ENCODE results near the gene DLEC1.
"Not testable (repeated sequence)": the region's sequence is repeated elsewhere in the genome, so short reads cannot be mapped to it uniquely, and the experiment has no call there.

DLEC1 gene

DNA sequence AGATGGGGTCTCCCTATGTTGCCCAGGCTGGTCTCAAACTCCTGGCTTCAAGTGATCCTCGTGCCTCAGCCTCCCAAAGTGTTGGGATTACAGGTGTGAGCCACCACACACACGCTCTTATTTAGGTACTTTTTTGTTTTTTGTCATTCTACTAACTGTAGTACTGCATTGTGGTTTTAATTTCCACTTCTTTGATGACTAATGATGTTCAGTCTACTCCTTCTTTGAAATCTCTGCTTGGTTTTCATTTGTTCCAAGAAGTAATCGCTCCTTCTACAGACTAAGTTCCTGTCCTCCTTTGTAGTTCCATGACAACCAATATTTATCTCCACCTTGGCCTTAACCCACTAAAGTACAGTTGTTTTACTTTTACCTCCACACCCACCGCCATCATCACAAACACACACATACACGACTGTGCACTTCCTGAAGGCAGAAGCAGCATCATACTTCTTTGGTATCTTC is 529 bp upstream of the DLEC1 start:
- peak overlapping the region in 1 of 2 donors; percentile 22 for H3K9ac ChIP-seq (ENCODE audit: low read depth in 1 of 2, low read length in 2 of 2)
- H3K4me1 ChIP-seq (ENCODE audit: control insufficient read depth in 1 of 2, insufficient read depth in 2 of 2, low read length in 2 of 2): peaks cover 11 to 19% of the 10 kb centered on the region in 2 donors
- peak overlapping the region; percentile 60 to 79 for H3K4me3 ChIP-seq (ENCODE audit: low read depth in 1 of 2, low read length in 2 of 2)
- H3K27ac ChIP-seq (ENCODE audit: low read depth, low read length): no peak overlapping the region
- no peaks in the 10 kb centered on the region for H3K27me3 ChIP-seq (ENCODE audit: control insufficient read depth in 1 of 2, insufficient read depth in 2 of 2, low read length in 2 of 2)
- H3K9me3 ChIP-seq (ENCODE audit: control insufficient read depth in 1 of 2, low read length in 2 of 2): no peaks in the 10 kb centered on the region
- no peaks in the 10 kb centered on the region for H3K36me3 ChIP-seq (ENCODE audit: control insufficient read depth in 1 of 2, insufficient read depth in 2 of 2, low read length in 2 of 2)

DNA sequence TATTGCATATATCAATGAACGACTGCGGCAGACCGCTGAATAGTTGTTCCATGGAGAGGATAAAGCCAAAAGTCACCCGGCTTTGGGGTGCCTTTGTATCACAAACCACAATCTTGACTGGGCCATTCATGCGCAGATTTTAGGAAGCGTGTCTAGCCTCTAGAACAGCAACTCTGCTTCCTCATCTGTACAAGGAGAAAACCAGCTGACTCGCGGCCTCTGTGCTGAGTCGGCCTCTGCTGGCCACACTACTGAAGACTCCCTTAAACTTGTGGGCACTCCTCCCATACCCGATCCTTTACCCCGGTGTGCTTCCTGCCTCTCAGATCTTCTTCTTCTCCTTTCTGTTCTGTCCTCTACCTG is 872 bp downstream of the DLEC1 start:
- Histone ChIP-seq H3K27me3 (ENCODE audit: control insufficient read depth in 1 of 2, insufficient read depth in 2 of 2, low read length in 2 of 2) (no peaks in the 10 kb centered on the region), H3K9ac (ENCODE audit: low read depth in 1 of 2, low read length in 2 of 2) (peak overlapping the region; percentile 22 to 63), H3K27ac (ENCODE audit: low read depth, low read length) (no peak overlapping the region), H3K4me3 (ENCODE audit: low read depth in 1 of 2, low read length in 2 of 2) (peak overlapping the region; percentile 60 to 79), H3K4me1 (ENCODE audit: control insufficient read depth in 1 of 2, insufficient read depth in 2 of 2, low read length in 2 of 2) (peaks cover 11 to 19% of the 10 kb centered on the region in 2 donors), H3K36me3 (ENCODE audit: control insufficient read depth in 1 of 2, insufficient read depth in 2 of 2, low read length in 2 of 2) (no peaks in the 10 kb centered on the region), H3K9me3 (ENCODE audit: control insufficient read depth in 1 of 2, low read length in 2 of 2) (no peaks in the 10 kb centered on the region)

DNA sequence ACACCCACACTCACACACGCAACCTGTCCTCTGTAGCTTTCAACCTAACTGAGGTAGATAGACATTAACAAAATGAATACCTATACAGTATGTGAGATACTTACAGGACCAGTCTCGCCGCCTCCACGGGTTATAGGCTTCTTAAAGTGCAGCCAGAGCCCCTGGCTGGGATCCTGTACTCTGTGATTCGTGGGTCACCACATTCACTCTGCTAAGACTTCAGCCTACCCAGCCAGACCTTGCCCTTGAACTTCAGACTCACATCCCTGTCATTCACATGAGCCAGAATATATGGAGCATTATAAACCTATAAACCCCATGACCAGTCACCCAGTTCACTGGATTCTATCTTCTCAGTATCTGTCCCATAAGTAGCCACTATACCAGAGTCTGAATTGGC is 1.4 kb downstream of the DLEC1 start:
- Histone ChIP-seq H3K9me3 (ENCODE audit: control insufficient read depth in 1 of 2, low read length in 2 of 2) (no peaks in the 10 kb centered on the region), H3K9ac (ENCODE audit: low read depth in 1 of 2, low read length in 2 of 2) (peak overlapping the region; percentile 22 to 63), H3K36me3 (ENCODE audit: control insufficient read depth in 1 of 2, insufficient read depth in 2 of 2, low read length in 2 of 2) (no peaks in the 10 kb centered on the region), H3K4me1 (ENCODE audit: control insufficient read depth in 1 of 2, insufficient read depth in 2 of 2, low read length in 2 of 2) (peaks cover 11 to 19% of the 10 kb centered on the region in 2 donors), H3K27me3 (ENCODE audit: control insufficient read depth in 1 of 2, insufficient read depth in 2 of 2, low read length in 2 of 2) (no peaks in the 10 kb centered on the region), H3K27ac (ENCODE audit: low read depth, low read length) (no peak overlapping the region), H3K4me3 (ENCODE audit: low read depth in 1 of 2, low read length in 2 of 2) (peak overlapping the region; percentile 60 to 79)

DNA sequence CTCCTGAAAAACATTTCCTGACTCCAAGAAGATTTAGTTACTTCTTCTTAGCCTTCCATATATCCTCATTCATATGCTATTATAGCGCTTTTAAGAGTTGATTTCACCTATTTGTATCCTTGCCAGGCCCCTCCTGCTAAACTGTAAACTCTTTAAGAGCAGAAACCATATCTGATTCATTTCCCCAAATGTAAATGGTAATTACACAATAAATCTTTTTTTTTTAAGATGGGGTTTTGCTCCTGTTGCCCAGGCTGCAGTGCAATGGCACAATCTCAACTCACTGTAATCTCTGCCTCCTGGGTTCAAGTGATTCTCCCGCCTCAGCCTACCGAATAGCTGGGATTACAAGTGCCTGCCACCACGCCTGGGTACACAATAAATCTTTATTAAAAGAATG is 4.5 kb downstream of the DLEC1 start:
- Histone ChIP-seq H3K27me3 (ENCODE audit: control insufficient read depth in 1 of 2, insufficient read depth in 2 of 2, low read length in 2 of 2) (no peaks in the 10 kb centered on the region), H3K27ac (ENCODE audit: low read depth, low read length) (no peak overlapping the region), H3K36me3 (ENCODE audit: control insufficient read depth in 1 of 2, insufficient read depth in 2 of 2, low read length in 2 of 2) (no peaks in the 10 kb centered on the region), H3K4me3 (ENCODE audit: low read depth in 1 of 2, low read length in 2 of 2) (no peak overlapping the region), H3K4me1 (ENCODE audit: control insufficient read depth in 1 of 2, insufficient read depth in 2 of 2, low read length in 2 of 2) (peaks cover 11 to 19% of the 10 kb centered on the region in 2 donors), H3K9ac (ENCODE audit: low read depth in 1 of 2, low read length in 2 of 2) (no peak overlapping the region), H3K9me3 (ENCODE audit: control insufficient read depth in 1 of 2, low read length in 2 of 2) (no peaks in the 10 kb centered on the region)

DNA sequence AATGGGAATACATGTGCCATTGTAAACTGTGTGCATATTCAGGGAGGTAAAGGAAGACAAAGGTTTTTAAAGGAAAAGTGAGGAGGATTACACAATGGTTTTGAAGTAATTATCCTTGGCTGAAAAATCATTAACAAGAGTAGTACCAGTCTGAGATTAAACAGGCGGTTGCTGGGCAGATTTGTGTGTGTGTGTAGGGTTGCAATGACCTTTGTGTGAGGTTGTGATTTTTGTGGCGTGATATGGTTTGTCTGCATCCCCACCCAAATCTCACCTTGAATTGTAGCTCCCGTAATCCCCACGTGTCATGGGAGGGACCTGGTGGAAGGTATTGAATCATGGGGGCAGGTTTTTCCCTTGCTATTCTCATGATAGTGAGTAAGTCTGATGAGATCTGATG is 7.0 kb downstream of the DLEC1 start:
- Histone ChIP-seq H3K27me3 (ENCODE audit: control insufficient read depth in 1 of 2, insufficient read depth in 2 of 2, low read length in 2 of 2) (no peaks in the 10 kb centered on the region), H3K9ac (ENCODE audit: low read depth in 1 of 2, low read length in 2 of 2) (no peak overlapping the region), H3K4me3 (ENCODE audit: low read depth in 1 of 2, low read length in 2 of 2) (no peak overlapping the region), H3K27ac (ENCODE audit: low read depth, low read length) (no peak overlapping the region), H3K4me1 (ENCODE audit: control insufficient read depth in 1 of 2, insufficient read depth in 2 of 2, low read length in 2 of 2) (no peaks in the 10 kb centered on the region), H3K36me3 (ENCODE audit: control insufficient read depth in 1 of 2, insufficient read depth in 2 of 2, low read length in 2 of 2) (no peaks in the 10 kb centered on the region), H3K9me3 (ENCODE audit: control insufficient read depth in 1 of 2, low read length in 2 of 2) (no peaks in the 10 kb centered on the region)

DNA sequence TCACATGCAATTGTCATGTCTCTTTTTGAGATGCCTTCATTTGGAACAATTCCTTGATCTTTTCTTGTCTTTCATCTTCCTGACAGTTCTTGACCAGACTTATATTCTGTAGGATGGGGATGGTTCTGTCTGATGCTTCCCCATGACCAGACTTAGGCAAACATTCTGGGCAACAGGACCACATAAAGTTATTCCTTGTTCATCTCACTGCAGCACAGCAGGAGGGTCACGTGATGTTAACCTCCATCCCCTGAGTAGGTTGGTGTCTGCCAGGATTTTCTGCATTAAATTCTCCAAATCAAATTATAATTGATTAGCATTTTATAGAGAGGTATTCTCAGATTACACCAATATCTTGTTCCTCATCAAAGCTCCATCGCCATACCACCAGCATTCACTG is 7.8 kb downstream of the DLEC1 start:
- Histone ChIP-seq H3K4me1 (ENCODE audit: control insufficient read depth in 1 of 2, insufficient read depth in 2 of 2, low read length in 2 of 2) (no peaks in the 10 kb centered on the region), H3K27me3 (ENCODE audit: control insufficient read depth in 1 of 2, insufficient read depth in 2 of 2, low read length in 2 of 2) (no peaks in the 10 kb centered on the region), H3K9me3 (ENCODE audit: control insufficient read depth in 1 of 2, low read length in 2 of 2) (no peaks in the 10 kb centered on the region), H3K36me3 (ENCODE audit: control insufficient read depth in 1 of 2, insufficient read depth in 2 of 2, low read length in 2 of 2) (no peaks in the 10 kb centered on the region), H3K9ac (ENCODE audit: low read depth in 1 of 2, low read length in 2 of 2) (no peak overlapping the region), H3K4me3 (ENCODE audit: low read depth in 1 of 2, low read length in 2 of 2) (no peak overlapping the region), H3K27ac (ENCODE audit: low read depth, low read length) (no peak overlapping the region)

DNA sequence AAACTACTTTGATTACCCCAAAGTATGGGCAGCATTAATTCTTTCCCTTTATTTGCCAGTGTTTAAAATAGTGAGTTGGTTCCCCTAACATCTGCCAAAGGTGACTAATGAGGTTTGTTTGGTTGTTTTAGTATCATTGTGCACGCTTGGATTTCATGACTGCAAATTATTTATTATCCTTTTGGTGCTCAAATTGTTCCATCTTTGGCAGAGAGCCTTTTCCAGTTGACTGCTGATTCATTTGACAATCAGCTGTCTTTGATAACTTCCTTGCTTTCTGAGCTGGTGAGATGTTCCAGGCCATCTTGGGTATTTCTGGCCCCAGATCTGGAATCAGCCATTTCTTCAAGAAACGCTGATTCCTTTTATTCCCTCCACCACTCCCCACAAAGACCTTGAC is 8.9 kb downstream of the DLEC1 start:
- H3K36me3 ChIP-seq (ENCODE audit: control insufficient read depth in 1 of 2, insufficient read depth in 2 of 2, low read length in 2 of 2): no peaks in the 10 kb centered on the region
- H3K9me3 ChIP-seq (ENCODE audit: control insufficient read depth in 1 of 2, low read length in 2 of 2): no peaks in the 10 kb centered on the region
- H3K4me1 ChIP-seq (ENCODE audit: control insufficient read depth in 1 of 2, insufficient read depth in 2 of 2, low read length in 2 of 2): no peaks in the 10 kb centered on the region
- H3K4me3 ChIP-seq (ENCODE audit: low read depth in 1 of 2, low read length in 2 of 2): no peak overlapping the region
- H3K9ac ChIP-seq (ENCODE audit: low read depth in 1 of 2, low read length in 2 of 2): no peak overlapping the region
- H3K27me3 ChIP-seq (ENCODE audit: control insufficient read depth in 1 of 2, insufficient read depth in 2 of 2, low read length in 2 of 2): no peaks in the 10 kb centered on the region
- H3K27ac ChIP-seq (ENCODE audit: low read depth, low read length): no peak overlapping the region

DNA sequence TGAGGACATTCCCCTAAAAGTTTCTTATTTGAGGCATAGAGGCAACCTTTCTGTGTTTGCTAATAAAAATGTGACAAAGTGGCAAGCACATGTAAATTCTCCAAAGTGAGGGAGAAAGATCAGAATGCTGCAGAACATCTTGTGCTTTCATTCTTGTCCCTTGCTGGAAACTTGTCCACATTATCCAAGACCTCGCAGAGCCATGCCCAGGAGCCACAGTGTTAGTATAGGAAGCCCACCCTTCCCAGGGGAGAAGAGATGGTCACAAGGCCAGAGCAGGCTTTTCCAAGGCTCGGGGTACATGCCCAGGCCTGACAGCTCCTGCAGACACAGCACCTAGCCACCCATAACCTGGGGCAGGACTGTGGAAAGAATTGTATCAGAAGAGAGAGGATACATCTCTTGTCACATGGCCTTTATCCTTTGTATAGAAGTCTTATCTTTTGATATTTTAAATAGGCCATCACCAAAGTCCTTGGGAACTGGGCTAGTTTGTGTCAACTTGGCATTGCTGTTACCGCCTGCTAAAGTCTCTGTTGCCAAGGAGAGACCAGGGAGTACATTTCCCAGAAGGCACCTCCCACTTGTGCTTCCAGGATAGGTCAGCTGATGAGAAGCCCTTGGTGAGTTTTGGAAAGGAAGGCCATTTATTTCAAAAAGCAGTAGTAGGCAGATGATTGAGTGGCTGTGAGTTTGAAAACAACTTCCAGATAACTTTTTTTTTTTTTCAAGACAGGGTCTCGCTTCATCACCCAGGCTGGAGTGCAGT is 10.5 kb downstream of the DLEC1 start:
- H3K27ac ChIP-seq (ENCODE audit: low read depth, low read length): no peak overlapping the region

DNA sequence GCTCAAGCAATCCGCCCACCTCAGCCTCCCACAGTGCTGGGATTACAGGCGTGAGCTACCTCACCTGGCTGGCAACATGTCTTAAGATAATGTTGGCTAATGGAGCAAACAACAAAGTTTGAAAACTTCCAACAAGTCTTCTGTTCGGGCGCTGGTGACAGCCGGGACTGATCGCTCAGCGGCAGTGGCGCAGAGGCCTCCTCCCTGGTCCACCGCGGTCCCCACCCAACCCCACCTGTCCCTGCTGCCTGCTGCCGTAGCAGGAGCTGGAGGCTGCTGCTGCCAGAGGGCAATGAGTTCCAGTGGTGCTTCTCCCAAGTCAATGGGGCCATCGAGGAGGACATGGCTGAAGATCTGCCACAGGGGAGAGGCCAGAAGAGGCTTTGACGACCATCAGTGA is 12.1 kb downstream of the DLEC1 start:
- no peak overlapping the region for H3K27ac ChIP-seq (ENCODE audit: low read depth, low read length)
- no peaks in the 10 kb centered on the region for H3K4me1 ChIP-seq (ENCODE audit: control insufficient read depth in 1 of 2, insufficient read depth in 2 of 2, low read length in 2 of 2)
- no peak overlapping the region for H3K4me3 ChIP-seq (ENCODE audit: low read depth in 1 of 2, low read length in 2 of 2)
- no peaks in the 10 kb centered on the region for H3K9me3 ChIP-seq (ENCODE audit: control insufficient read depth in 1 of 2, low read length in 2 of 2)
- no peak overlapping the region for H3K9ac ChIP-seq (ENCODE audit: low read depth in 1 of 2, low read length in 2 of 2)
- H3K36me3 ChIP-seq (ENCODE audit: control insufficient read depth in 1 of 2, insufficient read depth in 2 of 2, low read length in 2 of 2): no peaks in the 10 kb centered on the region
- no peaks in the 10 kb centered on the region for H3K27me3 ChIP-seq (ENCODE audit: control insufficient read depth in 1 of 2, insufficient read depth in 2 of 2, low read length in 2 of 2)

More for the DNA sequence above, 10.5 kb downstream of the DLEC1 start:
- Histone ChIP-seq H3K9ac (ENCODE audit: low read depth in 1 of 2, low read length in 2 of 2) (no peak overlapping the region), H3K4me3 (ENCODE audit: low read depth in 1 of 2, low read length in 2 of 2) (no peak overlapping the region), H3K4me1 (ENCODE audit: control insufficient read depth in 1 of 2, insufficient read depth in 2 of 2, low read length in 2 of 2) (no peaks in the 10 kb centered on the region), H3K36me3 (ENCODE audit: control insufficient read depth in 1 of 2, insufficient read depth in 2 of 2, low read length in 2 of 2) (no peaks in the 10 kb centered on the region), H3K9me3 (ENCODE audit: control insufficient read depth in 1 of 2, low read length in 2 of 2) (no peaks in the 10 kb centered on the region), H3K27me3 (ENCODE audit: control insufficient read depth in 1 of 2, insufficient read depth in 2 of 2, low read length in 2 of 2) (no peaks in the 10 kb centered on the region)

DNA sequence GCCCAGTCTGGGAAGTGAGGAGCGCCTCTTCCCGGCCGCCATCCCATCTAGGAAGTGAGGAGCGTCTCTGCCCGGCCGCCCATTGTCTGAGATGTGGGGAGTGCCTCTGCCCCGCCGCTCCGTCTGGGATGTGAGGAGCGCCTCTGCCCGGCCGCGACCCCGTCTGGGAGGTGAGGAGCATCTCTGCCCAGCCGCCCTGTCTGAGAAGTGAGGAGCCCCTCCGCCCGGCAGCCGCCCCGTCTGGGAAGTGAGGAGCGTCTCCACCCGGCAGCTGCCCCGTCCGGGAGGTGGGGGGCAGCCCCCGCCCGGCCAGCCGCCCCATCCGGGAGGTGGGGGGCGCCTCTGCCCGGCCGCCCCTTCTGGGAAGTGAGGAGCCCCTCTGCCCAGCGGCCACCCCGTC is 14.3 kb downstream of the DLEC1 start:
- not testable (repeated sequence) for H3K27ac ChIP-seq (ENCODE audit: low read depth, low read length); H3K9me3 ChIP-seq (ENCODE audit: control insufficient read depth in 1 of 2, low read length in 2 of 2); H3K9ac ChIP-seq (ENCODE audit: low read depth in 1 of 2, low read length in 2 of 2); H3K4me3 ChIP-seq (ENCODE audit: low read depth in 1 of 2, low read length in 2 of 2); H3K4me1 ChIP-seq (ENCODE audit: control insufficient read depth in 1 of 2, insufficient read depth in 2 of 2, low read length in 2 of 2); H3K27me3 ChIP-seq (ENCODE audit: control insufficient read depth in 1 of 2, insufficient read depth in 2 of 2, low read length in 2 of 2); H3K36me3 ChIP-seq (ENCODE audit: control insufficient read depth in 1 of 2, insufficient read depth in 2 of 2, low read length in 2 of 2)
